Stimulated activated CD4-positive, alpha-beta T cell treated with anti-CD3 and anti-CD28 coated beads, TNF-alpha, amount 100 ng/mL, for 4 hours (primary cell): ENCODE data around the gene PIM3.

Experiments
- DNase-seq, 3 experiments: peaks; one replicate each; pipeline ENCODE4 v3.0.0-alpha.2; 2020; ENCODE audit warnings: low read depth in 3 of 3

Gene PIM3

GRCh38 chr22:49955581-49956417, 4.8 kb upstream of the PIM3 start:
- no peak for DNase-seq

GRCh38 chr22:49956418-49956770, 4.2 kb upstream of the PIM3 start:
- no peak for DNase-seq

GRCh38 chr22:49956914-49957825, 3.4 kb upstream of the PIM3 start:
- DNase-seq, result no peak

- DNase-seq, result no peak
Measured at GRCh38 chr22:49957826-49958365, 2.7 kb upstream of the PIM3 start.

GRCh38 chr22:49958366-49958921, 2.1 kb upstream of the PIM3 start:
- DNase-seq, result no peak

GRCh38 chr22:49958931-49959781, 1.4 kb upstream of the PIM3 start:
- no peak for DNase-seq

GRCh38 chr22:49959782-49960158, 802 bp upstream of the PIM3 start:
- DNase-seq, result peak in 1 of 3 experiments; percentile 32

GRCh38 chr22:49961005-49961600, 531 bp downstream of the PIM3 start:
- peak in 1 of 3 experiments; percentile 34 for DNase-seq

GRCh38 chr22:49961601-49962011, 1.0 kb downstream of the PIM3 start:
- DNase-seq, result no peak

GRCh38 chr22:49962012-49962750, 1.6 kb downstream of the PIM3 start:
- peak; percentile 81 to 87 (median 82) for DNase-seq

- DNase-seq, result no peak
Measured at GRCh38 chr22:49962751-49963646, 2.4 kb downstream of the PIM3 start.

GRCh38 chr22:49963647-49964026, 3.1 kb downstream of the PIM3 start:
- DNase-seq, result no peak

- no peak for DNase-seq
Measured at GRCh38 chr22:49964136-49965090, 3.8 kb downstream of the PIM3 start.

- no peak for DNase-seq
Measured at GRCh38 chr22:49965091-49966040, 4.8 kb downstream of the PIM3 start.

- no peak for DNase-seq
Measured at GRCh38 chr22:49966041-49966773, 5.6 kb downstream of the PIM3 start.
